Stimulated activated naive B cell treated with anti-CD40 and anti-IgM and Interleukin-4, amounts not matched to agents 10 μg/mL and 1 μg/mL and 100 μg/mL, for 72 hours (primary cell): ENCODE data around the gene RGS13.

Experiments used
- ATAC-seq, 2 donors: fragments of 150-1000 bp; cut with Tn5 transposase; replicated peaks; 2 replicates each; pipeline ENCODE4 v1.10.0; 2021; ENCODE audit warnings: moderate library complexity in 1 of 2
- DNase-seq: peaks from one replicate; pipeline ENCODE4 v3.0.0; 2021
- H3K27ac Mint-ChIP-seq: one replicate; pipeline ENCODE4 v1.8.0; 2022; ENCODE audit warnings: mild to moderate bottlenecking, mixed read lengths
- H3K27me3 Mint-ChIP-seq, 2 donors: one replicate each; pipeline ENCODE4 v1.8.0; 2022; ENCODE audit warnings: mixed read lengths in 2 of 2
- H3K36me3 Mint-ChIP-seq, 2 donors: one replicate each; pipeline ENCODE4 v1.8.0; 2022; ENCODE audit warnings: mixed read lengths in 2 of 2, mild to moderate bottlenecking in 1 of 2
- H3K4me1 Mint-ChIP-seq, 2 donors: one replicate each; pipeline ENCODE4 v1.8.0; 2022; ENCODE audit warnings: mixed read lengths in 2 of 2, mild to moderate bottlenecking in 1 of 2
- H3K4me3 Mint-ChIP-seq, 2 donors: one replicate each; pipeline ENCODE4 v1.8.0; 2022; ENCODE audit warnings: mild to moderate bottlenecking in 2 of 2, mixed read lengths in 2 of 2, moderate library complexity in 1 of 2
- H3K9me3 Mint-ChIP-seq, 2 donors: one replicate each; pipeline ENCODE4 v1.8.0; 2022; ENCODE audit warnings: mixed read lengths in 2 of 2, mild to moderate bottlenecking in 1 of 2

Gene RGS13

GRCh38 chr1:192632188-192632587 lies 3.8 kb upstream of the RGS13 start:
- Mint-ChIP-seq H3K9me3 (no peaks in the 10 kb centered on the region), H3K27ac (no peak overlapping the region), H3K4me1 (peaks cover 6 to 13% of the 10 kb centered on the region in 2 donors), H3K4me3 (no peak overlapping the region), H3K36me3 (no peaks in the 10 kb centered on the region), H3K27me3 (peaks cover 57 to 64% of the 10 kb centered on the region in 2 donors)
- ATAC-seq = no peak
- DNase-seq = no peak

- Mint-ChIP-seq H3K27me3 (peaks cover 57 to 63% of the 10 kb centered on the region in 2 donors), H3K4me3 (no peak overlapping the region), H3K27ac (no peak overlapping the region), H3K9me3 (no peaks in the 10 kb centered on the region), H3K4me1 (peaks cover 6 to 13% of the 10 kb centered on the region in 2 donors), H3K36me3 (no peaks in the 10 kb centered on the region)
- ATAC-seq (no peak), DNase-seq (no peak)
Measured at GRCh38 chr1:192632641-192633532, 3.1 kb upstream of the RGS13 start.

- H3K4me1 Mint-ChIP-seq = peaks cover 4 to 11% of the 10 kb centered on the region in 2 donors
Measured at GRCh38 chr1:192633533-192634253, 2.3 kb upstream of the RGS13 start.

GRCh38 chr1:192635041-192635440 lies 906 bp upstream of the RGS13 start:
- H3K27me3 Mint-ChIP-seq = peaks cover 42 to 44% of the 10 kb centered on the region in 2 donors
- peaks cover 7 to 12% of the 10 kb centered on the region in 2 donors for H3K4me1 Mint-ChIP-seq
- H3K36me3 Mint-ChIP-seq = no peaks in the 10 kb centered on the region
- H3K27ac Mint-ChIP-seq = no peak overlapping the region
- ATAC-seq (no peak), DNase-seq (no peak)
- H3K9me3 Mint-ChIP-seq = no peaks in the 10 kb centered on the region
- H3K4me3 Mint-ChIP-seq = no peak overlapping the region

More at GRCh38 chr1:192633533-192634253, 2.3 kb upstream of the RGS13 start:
- DNase-seq (no peak), ATAC-seq (no peak)
- Mint-ChIP-seq H3K9me3 (no peaks in the 10 kb centered on the region), H3K27ac (no peak overlapping the region), H3K4me3 (no peak overlapping the region), H3K27me3 (peaks cover 53 to 55% of the 10 kb centered on the region in 2 donors), H3K36me3 (no peaks in the 10 kb centered on the region)

- Mint-ChIP-seq H3K27me3 (peaks cover 16 to 22% of the 10 kb centered on the region in 2 donors), H3K27ac (peak overlapping the region; percentile 88), H3K9me3 (no peaks in the 10 kb centered on the region), H3K4me1 (peaks cover 10 to 13% of the 10 kb centered on the region in 2 donors), H3K36me3 (peaks cover 0 to 5% of the 10 kb centered on the region in 2 donors), H3K4me3 (peak overlapping the region; percentile 22 to 28)
- peak; percentile 46 for DNase-seq
- ATAC-seq = peak; percentile 93 to 94
Measured at GRCh38 chr1:192639607-192640368, 3.8 kb downstream of the RGS13 start.

- peaks cover 10 to 41% of the 10 kb centered on the region in 2 donors for H3K27me3 Mint-ChIP-seq
- ATAC-seq (no peak), DNase-seq (no peak)
- no peaks in the 10 kb centered on the region for H3K36me3 Mint-ChIP-seq
- no peak overlapping the region for H3K27ac Mint-ChIP-seq
- H3K4me1 Mint-ChIP-seq = no peaks in the 10 kb centered on the region
- no peaks in the 10 kb centered on the region for H3K9me3 Mint-ChIP-seq
- no peak overlapping the region for H3K4me3 Mint-ChIP-seq
Measured at GRCh38 chr1:192652159-192652558, 16.2 kb downstream of the RGS13 start.

GRCh38 chr1:192654120-192654519 lies 18.2 kb downstream of the RGS13 start:
- Mint-ChIP-seq H3K4me3 (no peak overlapping the region), H3K27ac (no peak overlapping the region), H3K36me3 (no peaks in the 10 kb centered on the region), H3K9me3 (no peaks in the 10 kb centered on the region), H3K27me3 (peaks cover 5 to 36% of the 10 kb centered on the region in 2 donors), H3K4me1 (no peaks in the 10 kb centered on the region)
- no peak for ATAC-seq
- no peak for DNase-seq

GRCh38 chr1:192654591-192655251 lies 18.8 kb downstream of the RGS13 start:
- H3K27ac Mint-ChIP-seq = no peak overlapping the region
- peaks cover 1 to 31% of the 10 kb centered on the region in 2 donors for H3K27me3 Mint-ChIP-seq
- DNase-seq = no peak
- H3K9me3 Mint-ChIP-seq = no peaks in the 10 kb centered on the region
- H3K36me3 Mint-ChIP-seq = no peaks in the 10 kb centered on the region
- ATAC-seq = no peak
- no peak overlapping the region for H3K4me3 Mint-ChIP-seq
- no peaks in the 10 kb centered on the region for H3K4me1 Mint-ChIP-seq

- Mint-ChIP-seq H3K27ac (no peak overlapping the region), H3K9me3 (peaks cover 0 to 2% of the 10 kb centered on the region in 2 donors), H3K27me3 (peaks cover 5 to 25% of the 10 kb centered on the region in 2 donors), H3K36me3 (peaks cover 0 to 4% of the 10 kb centered on the region in 2 donors), H3K4me3 (no peak overlapping the region), H3K4me1 (no peaks in the 10 kb centered on the region)
- DNase-seq = no peak
- ATAC-seq = no peak
Measured at GRCh38 chr1:192657760-192658159, 21.8 kb downstream of the RGS13 start.

GRCh38 chr1:192658255-192658654 lies 22.3 kb downstream of the RGS13 start:
- DNase-seq (no peak), ATAC-seq (no peak)
- Mint-ChIP-seq H3K9me3 (peaks cover 0 to 3% of the 10 kb centered on the region in 2 donors), H3K36me3 (peaks cover 0 to 4% of the 10 kb centered on the region in 2 donors), H3K4me3 (no peak overlapping the region), H3K27ac (no peak overlapping the region), H3K4me1 (no peaks in the 10 kb centered on the region), H3K27me3 (peaks cover 5 to 25% of the 10 kb centered on the region in 2 donors)

GRCh38 chr1:192660613-192661012 lies 24.7 kb downstream of the RGS13 start:
- no peak overlapping the region for H3K27ac Mint-ChIP-seq
- ATAC-seq = peak; percentile 42 to 79
- H3K27me3 Mint-ChIP-seq = peaks cover 11 to 25% of the 10 kb centered on the region in 2 donors
- H3K36me3 Mint-ChIP-seq = peaks cover 0 to 4% of the 10 kb centered on the region in 2 donors
- H3K4me3 Mint-ChIP-seq = no peak overlapping the region
- H3K4me1 Mint-ChIP-seq = no peaks in the 10 kb centered on the region
- DNase-seq = no peak
- H3K9me3 Mint-ChIP-seq = peaks cover 0 to 3% of the 10 kb centered on the region in 2 donors

GRCh38 chr1:192668409-192668983 lies 32.5 kb downstream of the RGS13 start:
- Mint-ChIP-seq H3K4me3 (no peak overlapping the region), H3K27me3 (peaks cover 37 to 40% of the 10 kb centered on the region in 2 donors), H3K4me1 (no peaks in the 10 kb centered on the region), H3K36me3 (no peaks in the 10 kb centered on the region), H3K9me3 (peaks cover 0 to 5% of the 10 kb centered on the region in 2 donors), H3K27ac (no peak overlapping the region)
- DNase-seq (no peak), ATAC-seq (no peak)

GRCh38 chr1:192669174-192669573 lies 33.2 kb downstream of the RGS13 start:
- no peak for ATAC-seq
- H3K27me3 Mint-ChIP-seq = peaks cover 38 to 40% of the 10 kb centered on the region in 2 donors
- peaks cover 0 to 5% of the 10 kb centered on the region in 2 donors for H3K9me3 Mint-ChIP-seq
- H3K4me1 Mint-ChIP-seq = no peaks in the 10 kb centered on the region
- no peak overlapping the region for H3K4me3 Mint-ChIP-seq
- H3K27ac Mint-ChIP-seq = no peak overlapping the region
- no peak for DNase-seq
- H3K36me3 Mint-ChIP-seq = no peaks in the 10 kb centered on the region
